Panc1 (cell line): ENCODE data around the gene MFSD6L. TPM values are rescaled to one million over a fixed set of nuclear protein-coding genes. Genes with fewer than 3 reads are reported as not detected.

Experiments
- ATAC-seq: fragments of 200-7000 bp; cut with Tn5 transposase; 2 replicates; pipeline ENCODE4 v1.9.1; 2020; ENCODE audit warnings: mild to moderate bottlenecking, moderate library complexity
- BruUV-seq: library from RNA; stranded (reverse); fragments of 400-500 nt; replicated peaks from 2 replicates; lab custom pipeline; 2021; lab: Mats Ljungman, UMichigan
- CTCF ChIA-PET: fragments of 300-600 bp; sonication (Branson Sonifier 250); formaldehyde crosslinking; loops from one replicate; lab custom pipeline; 2022; ENCODE audit warnings: antibody characterized with exemption; lab: Charles Lee
- POLR2A ChIA-PET: fragments of 300-600 bp; sonication (Branson Sonifier 250); formaldehyde crosslinking; loops from one replicate; lab custom pipeline; 2022; ENCODE audit warnings: antibody characterized with exemption; lab: Charles Lee
- DNase-seq: peaks from one replicate; pipeline ENCODE4 v3.0.0-alpha.2; 2010; ENCODE audit warnings: low read depth, low spot score
- H3K27ac ChIP-seq: 2 replicates; pipeline ENCODE4 v1.5.1; 2011; ENCODE audit warnings: mild to moderate bottlenecking, low read length, inconsistent platforms
- H3K27me3 ChIP-seq: fragments of 200-500 bp; sonication (Bioruptor generic); 2 replicates; pipeline ENCODE4 v1.6.0; 2014; ENCODE audit warnings: low read length, inconsistent platforms; ENCODE audit not compliant: control insufficient read depth, insufficient read depth
- H3K36me3 ChIP-seq: fragments of 200-500 bp; sonication (Bioruptor generic); 2 replicates; pipeline ENCODE4 v1.5.1; 2014; ENCODE audit warnings: inconsistent platforms, mild to moderate bottlenecking, low read length, moderate library complexity; ENCODE audit not compliant: control insufficient read depth, insufficient read depth
- H3K4me1 ChIP-seq: 2 replicates; pipeline ENCODE4 v1.5.1; 2011; ENCODE audit warnings: inconsistent platforms, mild to moderate bottlenecking, low read length, moderate library complexity; ENCODE audit not compliant: control insufficient read depth, insufficient read depth
- H3K4me3 ChIP-seq, 2 experiments: 2 replicates each; pipeline ENCODE4 v1.5.1; 2011 to 2012; ENCODE audit warnings: low read depth in 2 of 2, low read length in 2 of 2, mild to moderate bottlenecking in 2 of 2, inconsistent platforms in 1 of 2, moderate library complexity in 1 of 2
- H3K9me3 ChIP-seq: fragments of 200-500 bp; sonication (Bioruptor generic); 2 replicates; pipeline ENCODE4 v1.5.1; 2014; ENCODE audit warnings: low read depth, mild to moderate bottlenecking, inconsistent platforms, low read length, moderate library complexity; ENCODE audit not compliant: control insufficient read depth, insufficient read depth
- CTCF ChIP-seq: fragments of 450-650 bp; IDR thresholded peaks from 2 replicates; pipeline ENCODE4 v1.5.1; 2017; ENCODE audit warnings: mild to moderate bottlenecking
- POLR2AphosphoS5 ChIP-seq: IDR thresholded peaks from 2 replicates; pipeline ENCODE4 v1.6.1; 2012; ENCODE audit warnings: mild to moderate bottlenecking, low read depth, low read length, moderate library complexity
- REST ChIP-seq, 2 experiments: IDR thresholded peaks; 2 replicates each; pipeline ENCODE4 v1.6.1; 2011 to 2012; ENCODE audit warnings: low read depth in 2 of 2, control low read depth in 1 of 2, low read length in 1 of 2, mild to moderate bottlenecking in 1 of 2, moderate library complexity in 1 of 2; ENCODE audit not compliant: insufficient read depth in 1 of 2
- SIN3A ChIP-seq: IDR thresholded peaks from 2 replicates; pipeline ENCODE4 v1.6.1; 2012; ENCODE audit warnings: low read depth, mild to moderate bottlenecking, low read length, moderate library complexity, borderline replicate concordance; ENCODE audit not compliant: insufficient read depth
- TCF7L2 ChIP-seq: IDR thresholded peaks from 2 replicates; pipeline ENCODE4 v1.6.1; 2011; ENCODE audit warnings: mild to moderate bottlenecking, low read depth, low read length, inconsistent platforms
- in situ Hi-C: cut with HindIII; loops from 2 replicates; pipeline ENCODE4 v1.10.0; 2016; ENCODE audit warnings: low sequenced_read_pairs, low pct_unique_long_range_greater_than_20kb
- intact Hi-C: fragments of 100-400 bp; cut with micrococcal nuclease; formaldehyde crosslinking; loops from one replicate; pipeline ENCODE4 v1.10.0; 2022; ENCODE audit not compliant: unreplicated experiment
- total RNA-seq: library from RNA; stranded (reverse); gene quantifications from one replicate; pipeline ENCODE4 v1.2.1, GENCODE V29; 2021; ENCODE audit not compliant: unreplicated experiment

MFSD6L gene
- total RNA-seq, 1 experiment from 2014 or later, result not detected

GRCh38 chr17:8788998-8789397, 10.2 kb downstream of the MFSD6L start:
- ChIA-PET POLR2A (no interaction called here), CTCF (no interaction called here)
- Histone ChIP-seq H3K27me3 (0 out of 2 replicates have a peak, but pooled peaks cover 2% of the 10 kb centered on the region), H3K27ac (no peak overlapping the region), H3K9me3 (no peaks in the 10 kb centered on the region), H3K36me3 (no peaks in the 10 kb centered on the region), H3K4me1 (no peaks in the 10 kb centered on the region), H3K4me3 (no peak overlapping the region)
- in situ Hi-C loops, result no loop called here
- no peak for TF ChIP-seq CTCF
- no peak for TF ChIP-seq POLR2AphosphoS5
- no peak for TF ChIP-seq TCF7L2
- TF ChIP-seq SIN3A, result no peak
- no peak for TF ChIP-seq REST (IDR thresholded peaks at IDR 0.05; ENCODE audit: insufficient read depth in 1 of 2, low read depth in 2 of 2, low read length in 1 of 2)
- no peak for ATAC-seq
- DNase-seq, result no peak
- BruUV-seq, result no TSS peak
- intact Hi-C loops, result loop anchor here (5.0 kb wide), 1 partner anchor 37 kb away; no protein-coding TSS in a partner anchor

- no peaks in the 10 kb centered on the region for H3K36me3 ChIP-seq
- ChIA-PET POLR2A (no interaction called here), CTCF (interaction anchor here (0.6 to 1.3 kb wide), 5 partner anchors 10 to 539 kb away, joined by 3 to 5 read pairs (median 4); no protein-coding TSS in a partner anchor)
- TF ChIP-seq CTCF (peak; percentile 85), REST (IDR thresholded peaks at IDR 0.05; ENCODE audit: insufficient read depth in 1 of 2, low read depth in 2 of 2, low read length in 1 of 2) (no peak)
- no peaks in the 10 kb centered on the region for H3K4me1 ChIP-seq
- no peaks in the 10 kb centered on the region for H3K9me3 ChIP-seq
- in situ Hi-C loops (no loop called here), intact Hi-C loops (loop anchor here (5.0 kb wide), 1 partner anchor 33 kb away; no protein-coding TSS in a partner anchor)
- BruUV-seq, result no TSS peak
- H3K27me3 ChIP-seq, result 0 out of 2 replicates have a peak, but pooled peaks cover 2% of the 10 kb centered on the region
- H3K4me3 ChIP-seq, result no peak overlapping the region
- no peak overlapping the region for H3K27ac ChIP-seq
- ATAC-seq (peak; percentile 94), DNase-seq (peak; percentile 56)
Measured at GRCh38 chr17:8785547-8786413, 13.4 kb downstream of the MFSD6L start.
